HG02852 (cell line): Measurements from ENCODE around the gene THEM4.

Source experiments
- ATAC-seq: cut with Tn5 transposase; IDR thresholded peaks from one replicate; pipeline ENCODE4 v1.9.1; 2021; ENCODE audit warnings: mild to moderate bottlenecking, moderate library complexity; ENCODE audit not compliant: unreplicated experiment

The THEM4 gene

GRCh38 chr1:151839082-151839412 is 70.3 kb downstream of the THEM4 start:
- no peak for ATAC-seq

GRCh38 chr1:151838222-151839081 is 70.9 kb downstream of the THEM4 start:
- ATAC-seq = no peak

GRCh38 chr1:151837884-151838221 is 71.5 kb downstream of the THEM4 start:
- ATAC-seq = no peak

DNA sequence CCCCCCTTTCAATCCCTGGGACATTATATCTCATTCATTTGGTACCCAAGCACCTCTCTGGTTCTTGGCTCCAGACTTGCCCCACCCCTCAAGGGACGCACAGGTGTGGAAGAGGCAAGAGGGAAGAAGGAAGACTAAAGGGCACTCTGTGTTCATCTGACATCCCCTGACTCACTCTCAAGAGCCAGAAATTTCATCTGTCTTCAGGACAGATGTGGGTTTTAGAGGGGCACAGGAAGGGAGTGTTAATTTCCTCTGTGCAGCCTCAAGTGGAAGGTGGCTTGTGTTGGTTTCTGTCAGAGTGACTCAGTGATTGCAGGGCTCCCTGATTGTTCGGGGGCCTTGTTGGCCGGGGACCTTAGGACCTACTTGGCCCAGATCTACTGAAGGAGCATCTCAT is 72.1 kb downstream of the THEM4 start:
- no peak for ATAC-seq

- ATAC-seq = no peak
These were observed 73.7 kb downstream of the THEM4 start for GRCh38 chr1:151835596-151835995.

- ATAC-seq = no peak
These were observed 75.1 kb downstream of the THEM4 start for GRCh38 chr1:151834239-151834638.

DNA sequence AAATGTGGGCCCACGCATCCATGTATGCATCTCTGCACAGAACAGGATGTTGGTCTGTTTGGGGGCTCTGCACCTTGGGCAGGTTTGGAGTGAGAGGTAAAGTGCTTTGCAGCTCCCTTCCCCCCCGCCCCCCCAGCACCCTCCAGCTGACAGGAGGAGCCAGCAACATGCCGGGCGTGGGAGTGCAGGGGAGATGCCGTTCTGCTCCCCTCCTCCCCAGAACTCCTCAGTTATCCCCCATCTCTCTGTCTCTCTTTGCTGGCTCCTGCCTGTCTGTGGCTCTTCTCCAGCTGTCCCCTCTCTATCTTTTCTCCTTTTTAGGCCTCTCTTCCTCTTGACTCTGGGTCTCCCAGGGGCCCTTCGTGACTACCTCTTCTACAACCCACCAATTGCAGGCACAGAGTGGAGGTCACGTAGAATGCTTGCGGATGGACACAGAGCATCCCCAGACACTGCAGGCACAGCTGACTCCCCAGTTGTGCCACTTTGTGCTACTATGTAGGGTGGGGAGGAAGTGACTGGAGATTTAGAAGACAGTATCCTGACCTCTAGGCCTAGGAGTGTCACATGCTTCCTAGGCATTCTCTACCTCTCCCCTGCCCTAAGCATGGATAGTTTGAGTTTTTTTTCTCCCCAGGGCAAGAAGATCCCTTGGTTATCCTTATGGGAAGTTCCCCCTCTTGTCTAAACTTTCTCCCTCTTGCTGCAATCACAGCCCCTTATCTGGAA is 76.0 kb downstream of the THEM4 start:
- no peak for ATAC-seq

DNA sequence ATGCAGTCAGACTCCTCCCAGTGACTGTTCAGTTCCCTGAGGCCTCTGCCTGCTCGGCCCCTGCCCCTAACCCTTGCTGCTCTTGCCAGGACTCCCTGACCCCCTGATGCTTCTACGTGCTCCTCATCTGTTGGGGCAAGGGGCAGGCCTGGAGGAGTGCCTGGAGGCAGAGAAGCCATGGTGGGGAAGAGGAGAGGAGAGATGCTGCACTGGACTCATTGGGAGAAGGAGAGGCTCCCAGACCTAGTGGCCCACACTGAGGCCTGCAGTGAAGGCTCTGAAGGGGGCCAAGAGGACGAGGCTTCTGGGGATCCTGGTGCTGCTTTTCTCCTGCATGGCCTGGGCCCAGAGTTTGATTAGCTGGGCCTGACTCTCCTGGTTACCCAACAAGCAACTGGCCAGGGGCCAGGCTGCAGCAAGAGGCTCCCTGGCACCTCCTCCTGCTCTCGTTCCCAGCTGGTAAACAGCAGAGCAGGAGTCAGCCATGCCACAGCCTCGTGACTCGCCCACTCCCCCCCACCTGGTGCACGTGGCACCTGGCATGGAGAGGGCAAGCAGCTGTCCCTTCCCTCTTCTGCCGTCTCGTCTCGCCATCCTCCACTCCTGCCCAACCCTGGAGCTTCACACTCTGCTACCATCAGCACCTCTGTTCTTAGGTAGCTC is 76.9 kb downstream of the THEM4 start:
- ATAC-seq = no peak

- no peak for ATAC-seq
These were observed 77.7 kb downstream of the THEM4 start, which contains the start of gene RORC for GRCh38 chr1:151831605-151832004. Gene RORC (minus strand): TSS chr1:151831802. CDS start chr1:151831764, 38 bp downstream.

DNA sequence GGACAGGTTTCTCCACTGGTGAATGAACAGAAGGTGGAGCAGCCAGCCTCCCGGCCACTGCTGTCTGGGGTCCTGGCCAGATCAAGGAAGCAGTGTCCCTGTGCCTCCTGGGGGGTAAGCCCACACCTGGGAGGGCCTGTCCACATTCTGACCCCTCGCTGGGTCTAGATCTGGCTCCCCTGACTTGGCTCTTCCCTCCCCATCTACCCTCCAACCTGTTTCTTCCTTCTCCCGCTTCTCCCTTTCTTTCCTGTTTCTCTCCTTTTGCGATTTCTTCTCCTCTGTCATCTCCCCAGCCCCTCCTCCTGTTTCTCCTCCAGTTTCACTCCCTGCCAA is 78.1 kb downstream of the THEM4 start:
- no peak for ATAC-seq

- ATAC-seq = no peak
These were observed 79.3 kb downstream of the THEM4 start for GRCh38 chr1:151830055-151830454.

GRCh38 chr1:151829352-151830046 is 79.8 kb downstream of the THEM4 start:
- ATAC-seq = no peak

- no peak for ATAC-seq
These were observed 80.4 kb downstream of the THEM4 start for GRCh38 chr1:151828921-151829320.

- no peak for ATAC-seq
These were observed 81.5 kb downstream of the THEM4 start for GRCh38 chr1:151827853-151828252.

DNA sequence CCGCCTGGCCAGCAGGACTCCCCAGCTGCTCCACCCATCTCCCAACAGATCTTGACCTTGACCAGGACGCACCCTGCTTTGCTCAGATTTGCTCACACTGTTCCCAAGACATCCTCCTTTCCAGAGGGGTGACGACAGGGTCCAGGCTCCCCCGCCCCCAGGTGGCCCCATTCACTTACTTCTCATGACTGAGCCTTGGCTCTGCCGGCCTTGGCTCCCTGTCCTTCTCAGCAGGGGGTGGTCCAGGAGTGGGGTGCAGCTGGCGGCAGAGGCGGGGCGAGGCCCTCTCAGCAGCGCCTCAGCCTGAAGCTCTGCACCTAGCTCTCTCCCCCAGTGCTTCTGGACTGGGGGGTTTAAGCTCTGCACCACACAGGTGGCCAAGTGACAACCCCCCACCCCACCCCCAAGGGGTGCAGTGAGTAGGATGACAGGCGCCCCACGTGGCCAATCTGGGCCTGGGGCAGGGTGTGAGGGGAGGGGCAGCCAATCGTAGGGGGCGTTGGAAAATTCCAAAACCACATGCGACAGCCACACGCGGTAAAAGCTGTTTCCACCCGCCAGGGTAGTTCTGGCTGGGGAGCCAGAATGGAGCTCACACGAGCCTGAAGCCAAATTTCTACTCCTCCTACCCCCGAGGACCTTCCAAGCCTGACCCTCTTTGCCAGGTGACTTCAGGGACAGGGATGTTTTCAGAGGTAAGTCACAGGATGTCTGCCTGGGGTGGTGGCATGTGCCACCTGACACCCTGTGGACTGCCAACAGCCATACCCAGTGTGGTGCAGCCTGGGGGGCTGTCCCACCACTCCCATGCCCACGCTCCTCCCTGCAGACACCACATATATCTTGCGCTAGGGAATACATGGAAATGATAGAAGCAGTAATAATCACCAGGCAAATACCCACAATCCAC is 83.3 kb downstream of the THEM4 start:
- ATAC-seq = no peak

DNA sequence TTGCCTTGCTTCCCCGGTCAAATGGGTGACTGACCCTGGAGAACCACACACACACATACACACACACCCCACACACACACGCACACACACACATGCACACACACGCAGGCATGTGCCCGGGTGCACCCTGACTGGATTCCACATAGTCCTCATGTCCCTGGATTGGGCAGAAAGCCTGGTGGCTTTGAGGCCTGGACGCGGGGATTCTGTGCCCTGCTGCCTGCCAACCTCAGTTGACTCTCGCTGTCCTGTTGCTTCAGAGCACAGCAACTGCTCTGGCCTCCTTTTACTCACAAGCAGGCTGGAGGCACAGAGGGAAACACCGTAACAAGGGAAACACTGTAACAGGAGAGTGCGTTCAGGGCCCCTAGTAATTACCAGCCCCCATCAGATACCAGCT is 84.1 kb downstream of the THEM4 start:
- no peak for ATAC-seq
